NCI-H1417 treated with DMSO at 0.1 percent for 48 hours (cell line): ENCODE measurements around the gene KATNAL1.

Source experiments
- DNase-seq: peaks from one replicate; lab custom pipeline; 2025; lab: John Stamatoyannopoulos, UW

KATNAL1 gene

GRCh38 chr13:30307194-30307970 is at the start of gene KATNAL1:
Gene KATNAL1, minus strand, starts transcription at chr13:30307551. Its CDS starts 23,774 bp downstream, at chr13:30283777.
- DNase-seq = peak; percentile 46

DNA sequence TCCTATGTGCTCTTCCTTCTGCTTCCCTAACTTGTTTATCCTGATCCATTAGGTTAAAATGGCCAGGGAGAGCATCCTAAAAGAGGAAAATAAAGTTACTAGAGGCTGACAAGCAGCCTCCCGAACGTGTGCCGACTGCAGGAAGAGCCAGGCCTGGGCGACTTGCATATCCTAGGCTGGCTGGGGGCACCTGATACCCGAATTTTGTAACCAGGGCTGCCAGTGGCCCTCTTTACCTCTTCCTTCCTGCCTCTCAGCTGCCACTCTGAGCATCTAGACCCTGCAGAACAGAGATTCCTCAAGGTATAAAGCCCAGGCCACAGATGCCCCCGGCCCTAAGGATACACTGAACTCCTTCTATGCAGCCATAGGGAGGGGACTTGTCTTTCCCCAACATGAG is 48.5 kb upstream of the KATNAL1 start:
- no peak for DNase-seq

- DNase-seq = no peak
Observed at GRCh38 chr13:30355384-30355699, 48.0 kb upstream of the KATNAL1 start.

GRCh38 chr13:30354493-30355383 is 47.4 kb upstream of the KATNAL1 start:
- DNase-seq = no peak

GRCh38 chr13:30353471-30354215 is 46.3 kb upstream of the KATNAL1 start:
- DNase-seq = no peak

GRCh38 chr13:30353060-30353459 is 45.7 kb upstream of the KATNAL1 start:
- DNase-seq = no peak

DNA sequence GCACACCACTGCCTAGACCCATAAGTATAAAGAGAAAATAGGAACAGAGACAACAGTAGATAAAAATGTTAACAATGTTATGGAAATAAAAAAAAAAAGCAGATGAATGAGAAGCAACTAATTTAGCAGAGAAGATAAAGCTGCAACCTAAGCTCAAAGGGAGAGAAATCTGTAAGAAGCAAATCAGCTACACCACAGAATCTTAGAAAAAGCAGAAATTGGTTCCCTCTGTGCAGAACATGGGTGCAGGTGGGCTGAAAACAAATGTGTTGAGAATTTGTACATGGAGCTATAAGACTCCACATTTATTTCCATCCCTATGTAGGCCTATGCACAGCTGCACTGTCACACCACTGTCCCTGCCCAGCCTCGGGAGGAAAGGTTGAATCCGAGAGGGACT is 44.8 kb upstream of the KATNAL1 start:
- DNase-seq = no peak

GRCh38 chr13:30346789-30347167 is 39.4 kb upstream of the KATNAL1 start:
- no peak for DNase-seq

GRCh38 chr13:30346153-30346788 is 38.9 kb upstream of the KATNAL1 start:
- no peak for DNase-seq

GRCh38 chr13:30345426-30346100 is 38.2 kb upstream of the KATNAL1 start:
- DNase-seq = no peak

DNA sequence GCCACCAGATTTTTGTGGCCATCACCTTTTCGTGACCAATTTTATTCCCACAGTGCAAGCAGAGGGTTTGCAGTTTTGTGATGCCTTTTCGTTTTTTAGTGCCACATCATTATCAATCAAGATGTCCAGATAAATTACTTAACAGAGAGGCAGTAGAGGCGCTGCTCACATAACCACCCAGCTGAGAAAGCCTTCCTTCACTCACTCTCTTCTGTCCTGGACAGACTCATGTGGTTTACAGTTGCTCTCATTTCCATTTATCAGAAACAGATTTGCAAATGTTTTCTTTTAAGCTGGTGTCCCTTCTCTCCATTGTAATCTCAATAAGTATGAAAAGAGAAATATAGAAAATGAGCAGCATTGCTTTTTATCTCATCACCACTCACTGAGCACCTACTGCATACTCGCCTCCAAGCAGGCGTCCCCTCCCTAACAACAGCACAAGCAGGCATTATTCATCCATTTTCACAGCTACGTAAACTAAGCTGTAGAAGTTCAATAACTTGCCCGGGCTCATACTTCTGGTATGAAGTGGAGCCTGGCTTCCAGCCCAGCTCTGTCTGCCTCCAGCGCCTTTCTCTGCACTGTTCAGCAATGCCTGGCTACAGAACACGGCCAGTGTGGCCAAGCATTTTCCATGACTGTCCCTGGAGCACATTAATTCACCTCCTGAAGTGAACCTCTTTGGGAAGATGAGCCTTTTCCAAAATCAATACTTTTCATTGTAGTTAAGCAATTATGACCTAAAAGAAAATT is 34.6 kb upstream of the KATNAL1 start:
- DNase-seq = no peak

GRCh38 chr13:30340331-30341250 is 33.2 kb upstream of the KATNAL1 start:
- no peak for DNase-seq

- no peak for DNase-seq
Observed at GRCh38 chr13:30339738-30340330, 32.5 kb upstream of the KATNAL1 start.

DNA sequence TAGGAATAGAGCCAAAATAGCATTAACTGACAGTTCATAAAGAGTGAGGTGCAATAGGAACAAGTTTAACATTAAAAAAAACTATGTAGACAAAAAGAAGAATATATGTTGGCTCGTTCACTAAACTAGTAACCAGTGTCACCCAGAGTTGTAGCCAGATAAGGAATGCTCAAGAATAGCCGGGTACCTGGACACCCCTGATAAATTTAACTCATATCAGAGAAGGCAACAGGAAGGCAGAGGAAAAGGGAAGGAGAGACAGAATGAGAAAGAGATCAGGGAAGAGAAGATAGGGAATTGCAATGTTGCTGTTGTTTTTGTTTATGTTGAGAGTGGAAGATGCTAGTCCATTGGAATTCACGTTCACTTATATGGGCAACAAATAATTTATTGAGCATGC is 31.6 kb upstream of the KATNAL1 start:
- DNase-seq = no peak

- no peak for DNase-seq
Observed at GRCh38 chr13:30338331-30338851, 31.0 kb upstream of the KATNAL1 start.

GRCh38 chr13:30337061-30337610 is 29.8 kb upstream of the KATNAL1 start:
- no peak for DNase-seq

DNA sequence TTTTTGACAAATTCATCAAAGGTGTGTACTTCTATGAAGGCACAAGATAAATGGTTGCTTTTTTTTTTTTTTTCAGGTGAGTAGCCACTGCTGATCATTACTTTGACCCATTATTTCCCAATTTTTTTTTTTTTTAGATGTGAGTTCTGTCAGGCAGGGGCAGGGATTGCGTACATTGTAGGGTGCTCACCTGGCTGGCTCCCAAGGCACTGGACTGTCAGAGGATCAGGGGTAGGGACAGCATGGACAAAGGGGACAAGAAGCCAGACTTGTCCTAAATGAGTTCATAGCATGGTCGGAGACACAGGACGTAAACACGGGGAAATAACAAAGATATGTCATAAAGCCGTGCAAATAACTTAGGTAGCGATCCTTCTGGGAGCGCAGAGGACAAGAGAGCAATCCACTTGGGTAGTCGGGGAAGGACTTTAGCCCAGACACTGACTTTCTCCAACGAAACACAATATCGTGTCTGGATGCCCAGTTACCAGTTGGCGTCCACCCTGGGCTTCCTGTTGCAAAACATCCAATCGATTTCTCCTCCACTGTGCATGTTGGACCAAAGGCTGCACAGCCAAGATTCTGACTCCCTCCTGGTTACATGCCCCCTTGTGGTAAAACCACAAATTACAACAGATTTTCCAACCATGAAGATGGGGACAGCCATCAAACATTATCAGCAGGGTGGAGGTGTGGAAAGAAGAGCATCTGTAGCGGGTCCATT is 27.5 kb upstream of the KATNAL1 start:
- no peak for DNase-seq

DNA sequence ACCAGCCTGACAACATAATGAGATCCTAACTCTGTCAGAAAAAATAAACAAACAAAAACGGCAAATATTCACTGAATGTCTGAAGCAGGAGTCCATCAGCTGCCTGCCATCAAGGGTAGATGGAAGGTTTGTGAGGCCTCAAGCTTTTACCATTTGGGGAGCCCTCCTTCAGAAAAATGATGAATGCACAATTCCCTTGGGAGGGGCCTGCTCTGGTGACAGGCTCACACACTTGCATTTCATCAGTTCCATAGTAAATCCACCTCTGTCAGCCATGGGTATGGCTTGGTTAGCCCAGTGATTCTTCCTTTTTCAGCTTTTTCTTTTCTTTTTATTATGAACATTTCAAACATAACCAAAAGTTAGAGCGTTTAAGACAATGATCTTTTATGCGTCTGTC is 26.3 kb upstream of the KATNAL1 start:
- DNase-seq = no peak
